Measurements from ENCODE around the gene VMP1. TPM values are rescaled to one million over a fixed set of nuclear protein-coding genes. Genes with fewer than 3 reads are reported as not detected.

VMP1 gene
- total RNA-seq, 1 experiment from 2014 or later: 277 TPM

DNA sequence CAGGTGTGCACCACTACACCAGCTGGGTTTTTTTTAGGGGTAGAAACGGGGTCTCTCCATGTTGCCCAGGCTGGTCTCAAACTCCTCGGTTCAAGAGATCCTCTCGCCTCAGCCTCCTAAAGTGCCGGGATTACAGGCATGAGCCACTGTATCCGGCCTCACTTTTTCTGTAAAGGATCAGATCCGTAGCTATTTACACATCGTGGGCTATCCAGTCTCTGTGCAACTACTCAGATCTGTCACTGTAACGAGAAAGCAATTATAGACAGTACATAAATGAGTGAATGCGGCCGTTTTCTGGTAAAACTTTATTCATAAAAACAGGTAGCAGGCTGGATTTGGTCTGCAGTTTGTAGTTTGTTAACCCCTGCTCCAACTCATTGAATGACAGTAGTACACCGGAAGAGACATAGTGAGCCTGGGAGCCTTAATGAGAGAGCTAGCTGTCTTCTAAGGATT is 44.5 kb downstream of the VMP1 start:
- no TSS peak for BruUV-seq (replicated peaks)
- Histone ChIP-seq H3K9ac (ENCODE audit: low read length) (no peak overlapping the region), H2AFZ (ENCODE audit: low read length) (no peak overlapping the region), H3K36me3 (ENCODE audit: low read depth, low read length) (no peaks in the 10 kb centered on the region; the same call in 1 of the 2 replicates), H3K79me2 (ENCODE audit: low read length) (peaks cover 24% of the 10 kb centered on the region), H3K4me1 (ENCODE audit: insufficient read depth, low read length) (peaks cover 37% of the 10 kb centered on the region), H3K27ac (ENCODE audit: low read length) (peak overlapping the region; percentile 8), H3K4me3 (ENCODE audit: low read length) (no peak overlapping the region), H3K9me3 (ENCODE audit: low read length) (no peaks in the 10 kb centered on the region), H4K20me1 (ENCODE audit: low read length) (no peaks in the 10 kb centered on the region), H3K9me2 (replicated peaks; ENCODE audit: low read length) (no peaks in the 10 kb centered on the region), H3K4me2 (ENCODE audit: low read length) (no peak overlapping the region), H3K27me3 (ENCODE audit: low read length) (no peaks in the 10 kb centered on the region), H3F3A (ENCODE audit: low read length, unreplicated experiment) (peaks cover 16% of the 10 kb centered on the region)
- DNase-seq (no peak), ATAC-seq (no peak)
- POLR2A ChIA-PET (ENCODE audit: unreplicated experiment): interaction anchor here (0.5 to 1.0 kb wide), 4 partner anchors 76 to 92 kb away, joined by 4 to 9 read pairs (median 6); no protein-coding TSS in a partner anchor
- TF ChIP-seq, protein P1, sequence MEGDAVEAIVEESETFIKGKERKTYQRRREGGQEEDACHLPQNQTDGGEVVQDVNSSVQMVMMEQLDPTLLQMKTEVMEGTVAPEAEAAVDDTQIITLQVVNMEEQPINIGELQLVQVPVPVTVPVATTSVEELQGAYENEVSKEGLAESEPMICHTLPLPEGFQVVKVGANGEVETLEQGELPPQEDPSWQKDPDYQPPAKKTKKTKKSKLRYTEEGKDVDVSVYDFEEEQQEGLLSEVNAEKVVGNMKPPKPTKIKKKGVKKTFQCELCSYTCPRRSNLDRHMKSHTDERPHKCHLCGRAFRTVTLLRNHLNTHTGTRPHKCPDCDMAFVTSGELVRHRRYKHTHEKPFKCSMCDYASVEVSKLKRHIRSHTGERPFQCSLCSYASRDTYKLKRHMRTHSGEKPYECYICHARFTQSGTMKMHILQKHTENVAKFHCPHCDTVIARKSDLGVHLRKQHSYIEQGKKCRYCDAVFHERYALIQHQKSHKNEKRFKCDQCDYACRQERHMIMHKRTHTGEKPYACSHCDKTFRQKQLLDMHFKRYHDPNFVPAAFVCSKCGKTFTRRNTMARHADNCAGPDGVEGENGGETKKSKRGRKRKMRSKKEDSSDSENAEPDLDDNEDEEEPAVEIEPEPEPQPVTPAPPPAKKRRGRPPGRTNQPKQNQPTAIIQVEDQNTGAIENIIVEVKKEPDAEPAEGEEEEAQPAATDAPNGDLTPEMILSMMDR (conservative IDR thresholded peaks at IDR 0.05; ENCODE audit: low read depth, low read length): no peak
- no peak for TF ChIP-seq EZH2phosphoT487 (IDR thresholded peaks at IDR 0.05; ENCODE audit: borderline replicate concordance, low read length)
- no peak for TF ChIP-seq EZH2 (IDR thresholded peaks at IDR 0.05; ENCODE audit: low read length, unreplicated experiment)
- CTCF ChIA-PET: interaction anchor here (0.6 to 4.5 kb wide), 3 partner anchors 102 to 188 kb away, joined by 4 to 61 read pairs (median 5); no protein-coding TSS in a partner anchor
- intact Hi-C loops (cut with micrococcal nuclease): no loop called here

DNA sequence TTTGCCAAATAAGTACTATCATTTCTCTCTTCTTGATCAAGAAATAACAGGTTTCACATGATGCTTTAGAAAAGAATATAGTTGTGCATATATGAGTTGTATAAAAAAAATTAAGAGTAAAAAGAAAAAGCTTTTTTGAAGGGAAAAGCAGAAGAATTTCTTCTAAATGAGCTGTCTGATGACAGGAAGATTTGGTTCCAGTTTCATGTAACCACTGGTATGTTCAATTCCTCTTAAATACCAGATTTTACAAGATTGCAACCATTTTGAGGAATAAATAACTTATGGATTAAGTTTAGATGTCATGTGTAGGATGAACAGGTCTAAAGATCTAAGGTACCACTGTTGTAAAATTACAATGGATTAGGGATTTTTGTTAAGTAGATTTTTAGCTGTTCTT is 45.0 kb downstream of the VMP1 start:
- no peak overlapping the region for H3K9ac ChIP-seq (ENCODE audit: low read length)
- ChIA-PET POLR2A (ENCODE audit: unreplicated experiment) (interaction anchor here (0.7 to 1.0 kb wide), 4 partner anchors 34 to 104 kb away, joined by 4 to 6 read pairs (median 4); no protein-coding TSS in a partner anchor), CTCF (interaction anchor here (0.6 to 4.5 kb wide), 4 partner anchors 36 to 187 kb away, joined by 4 to 61 read pairs (median 5); no protein-coding TSS in a partner anchor)
- H3K27ac ChIP-seq (ENCODE audit: low read length): peak overlapping the region; percentile 8
- intact Hi-C loops (cut with micrococcal nuclease): no loop called here
- ATAC-seq: no peak
- H3K36me3 ChIP-seq (ENCODE audit: low read depth, low read length): no peaks in the 10 kb centered on the region; the same call in 1 of the 2 replicates
- H3K4me2 ChIP-seq (ENCODE audit: low read length): no peak overlapping the region
- peaks cover 16% of the 10 kb centered on the region for H3F3A ChIP-seq (ENCODE audit: low read length, unreplicated experiment)
- no peak for DNase-seq
- H3K79me2 ChIP-seq (ENCODE audit: low read length): peaks cover 29% of the 10 kb centered on the region
- H3K27me3 ChIP-seq (ENCODE audit: low read length): no peaks in the 10 kb centered on the region
- TF ChIP-seq EZH2 (IDR thresholded peaks at IDR 0.05; ENCODE audit: low read length, unreplicated experiment) (no peak), EZH2phosphoT487 (IDR thresholded peaks at IDR 0.05; ENCODE audit: borderline replicate concordance, low read length) (no peak)
- TF ChIP-seq, protein P1 (conservative IDR thresholded peaks at IDR 0.05; ENCODE audit: low read depth, low read length): no peak
- H2AFZ ChIP-seq (ENCODE audit: low read length): no peak overlapping the region
- no TSS peak for BruUV-seq (replicated peaks)
- no peaks in the 10 kb centered on the region for H4K20me1 ChIP-seq (ENCODE audit: low read length)
- H3K9me2 ChIP-seq (replicated peaks; ENCODE audit: low read length): no peaks in the 10 kb centered on the region
- peaks cover 42% of the 10 kb centered on the region for H3K4me1 ChIP-seq (ENCODE audit: insufficient read depth, low read length)
- H3K4me3 ChIP-seq (ENCODE audit: low read length): no peak overlapping the region
- H3K9me3 ChIP-seq (ENCODE audit: low read length): no peaks in the 10 kb centered on the region

DNA sequence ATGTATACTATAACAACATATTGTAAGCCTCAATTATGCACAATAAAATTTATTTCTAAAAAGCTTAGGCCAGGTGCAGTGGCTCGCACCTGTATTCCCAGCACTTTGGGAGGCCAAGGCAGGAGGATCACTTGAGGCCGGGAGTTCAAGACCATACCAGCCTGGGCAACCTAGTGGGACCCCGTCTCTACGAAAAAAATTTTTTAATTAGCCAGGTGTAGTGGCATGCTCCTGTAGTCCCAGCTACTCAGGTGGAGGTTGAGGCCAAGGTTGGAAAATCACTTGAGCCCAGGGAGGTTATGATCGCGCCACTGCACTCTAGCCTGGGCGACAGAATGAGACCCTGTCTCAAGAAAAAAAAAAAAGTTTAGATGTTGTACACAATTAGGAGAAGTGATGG is 45.5 kb downstream of the VMP1 start:
- Histone ChIP-seq H4K20me1 (ENCODE audit: low read length) (no peaks in the 10 kb centered on the region), H3K27me3 (ENCODE audit: low read length) (no peaks in the 10 kb centered on the region), H3F3A (ENCODE audit: low read length, unreplicated experiment) (peaks cover 16% of the 10 kb centered on the region), H3K4me1 (ENCODE audit: insufficient read depth, low read length) (peaks cover 43% of the 10 kb centered on the region), H3K27ac (ENCODE audit: low read length) (peak overlapping the region; percentile 95), H3K79me2 (ENCODE audit: low read length) (peaks cover 33% of the 10 kb centered on the region), H3K4me3 (ENCODE audit: low read length) (no peak overlapping the region), H2AFZ (ENCODE audit: low read length) (no peak overlapping the region), H3K4me2 (ENCODE audit: low read length) (peak overlapping the region; percentile 79; the same call in 1 of the 2 replicates), H3K9me2 (replicated peaks; ENCODE audit: low read length) (no peaks in the 10 kb centered on the region), H3K9ac (ENCODE audit: low read length) (peak overlapping the region; percentile 82; the same call in 1 of the 2 replicates), H3K9me3 (ENCODE audit: low read length) (no peaks in the 10 kb centered on the region), H3K36me3 (ENCODE audit: low read depth, low read length) (peaks cover 2% of the 10 kb centered on the region; the same call in 1 of the 2 replicates)
- no peak for TF ChIP-seq EZH2phosphoT487 (IDR thresholded peaks at IDR 0.05; ENCODE audit: borderline replicate concordance, low read length)
- TF ChIP-seq, protein P1 (conservative IDR thresholded peaks at IDR 0.05; ENCODE audit: low read depth, low read length): no peak
- no peak for TF ChIP-seq EZH2 (IDR thresholded peaks at IDR 0.05; ENCODE audit: low read length, unreplicated experiment)
- DNase-seq: no peak
- ATAC-seq: no peak
- ChIA-PET POLR2A (ENCODE audit: unreplicated experiment) (interaction anchor here (0.6 to 2.8 kb wide), 9 partner anchors 34 to 104 kb away, joined by 3 to 110 read pairs (median 6); no protein-coding TSS in a partner anchor), CTCF (interaction anchor here (0.6 to 4.5 kb wide), 4 partner anchors 35 to 106 kb away, joined by 5 to 61 read pairs (median 12); no protein-coding TSS in a partner anchor)
- no TSS peak for BruUV-seq (replicated peaks)
- intact Hi-C loops (cut with micrococcal nuclease): loop anchor here (1.0 kb wide), 3 partner anchors 84 to 106 kb away; no protein-coding TSS in a partner anchor
